Uterus (tissue), 4 donors: ENCODE results near the gene TMEM186. TPM values are rescaled to one million over a fixed set of nuclear protein-coding genes. Genes with fewer than 3 reads are reported as not detected.

ENCODE experiments used
- DNase-seq, 2 donors: peaks; one replicate each; pipeline ENCODE4 v3.0.0-alpha.2; 2019 to 2020
- H3K27ac ChIP-seq, 2 donors: fragments of 200-600 bp; sonication (generic); 1 replicate in 1 of 2; 2 replicates in 1 of 2; pipeline ENCODE4 v1.5.1; 2016 to 2018
- H3K27me3 ChIP-seq, 2 donors: fragments of 200-600 bp; sonication (generic); one replicate each; pipeline ENCODE4 v1.5.1; 2018 to 2019; ENCODE audit warnings: control low read depth in 1 of 2
- H3K36me3 ChIP-seq, 2 donors: fragments of 200-600 bp; sonication (generic); one replicate each; pipeline ENCODE4 v1.5.1; 2019; ENCODE audit warnings: control low read depth in 1 of 2
- H3K4me1 ChIP-seq, 2 donors: fragments of 200-600 bp; sonication (generic); one replicate each; pipeline ENCODE4 v1.5.1; 2018 to 2019; ENCODE audit warnings: control low read depth in 1 of 2
- H3K4me3 ChIP-seq, 2 donors: fragments of 200-600 bp; sonication (generic); 1 replicate in 1 of 2; 2 replicates in 1 of 2; pipeline ENCODE4 v1.5.1; 2018 to 2019; ENCODE audit warnings: mild to moderate bottlenecking in 1 of 2
- H3K9me3 ChIP-seq, 2 donors: fragments of 200-600 bp; sonication (generic); one replicate each; pipeline ENCODE4 v1.5.1; 2019; ENCODE audit warnings: control low read depth in 1 of 2
- POLR2A ChIP-seq, 2 donors: fragments of 450-650 bp; IDR thresholded peaks; one replicate each; pipeline ENCODE4 v1.6.1; 2016; ENCODE audit warnings: antibody characterized with exemption in 2 of 2, mild to moderate bottlenecking in 1 of 2, moderate library complexity in 1 of 2
- intact Hi-C: fragments of 100-400 bp; cut with DNase I; formaldehyde crosslinking; loops from one replicate; pipeline ENCODE4 v1.15.1; 2023; ENCODE audit warnings: low total_unique reads
- total RNA-seq, 4 donors: library from RNA; depleted of rRNA in 3 of 4; stranded (reverse); fragments of >200 nt in 3 of 4; gene quantifications; one replicate each; pipeline versions ENCODE4 v1.1.0 to v1.2.4, GENCODE V29; 2014 to 2023
- TF ChIP-seq, protein P1 (sequence below), 4 experiments: fragments of 200-600 bp in 2 of 4; fragments of 450-650 bp in 2 of 4; sonication (generic) in 2 of 4; IDR thresholded peaks; one replicate each; pipeline ENCODE4 v1.5.1; 2016 to 2019; ENCODE audit warnings: antibody characterized with exemption in 4 of 4, mild to moderate bottlenecking in 2 of 4, moderate library complexity in 1 of 4
- donor health status: DM: yes; HTN: yes; CAD: no.

The TMEM186 gene
- total RNA-seq, 4 donors from 2014 or later: 6.1 to 9.1 (median 8.3) TPM

- no peaks in the 10 kb centered on the region for H3K4me1 ChIP-seq
- no peak overlapping the region for H3K27ac ChIP-seq
- intact Hi-C loops: no loop called here
- TF ChIP-seq, protein P1, sequence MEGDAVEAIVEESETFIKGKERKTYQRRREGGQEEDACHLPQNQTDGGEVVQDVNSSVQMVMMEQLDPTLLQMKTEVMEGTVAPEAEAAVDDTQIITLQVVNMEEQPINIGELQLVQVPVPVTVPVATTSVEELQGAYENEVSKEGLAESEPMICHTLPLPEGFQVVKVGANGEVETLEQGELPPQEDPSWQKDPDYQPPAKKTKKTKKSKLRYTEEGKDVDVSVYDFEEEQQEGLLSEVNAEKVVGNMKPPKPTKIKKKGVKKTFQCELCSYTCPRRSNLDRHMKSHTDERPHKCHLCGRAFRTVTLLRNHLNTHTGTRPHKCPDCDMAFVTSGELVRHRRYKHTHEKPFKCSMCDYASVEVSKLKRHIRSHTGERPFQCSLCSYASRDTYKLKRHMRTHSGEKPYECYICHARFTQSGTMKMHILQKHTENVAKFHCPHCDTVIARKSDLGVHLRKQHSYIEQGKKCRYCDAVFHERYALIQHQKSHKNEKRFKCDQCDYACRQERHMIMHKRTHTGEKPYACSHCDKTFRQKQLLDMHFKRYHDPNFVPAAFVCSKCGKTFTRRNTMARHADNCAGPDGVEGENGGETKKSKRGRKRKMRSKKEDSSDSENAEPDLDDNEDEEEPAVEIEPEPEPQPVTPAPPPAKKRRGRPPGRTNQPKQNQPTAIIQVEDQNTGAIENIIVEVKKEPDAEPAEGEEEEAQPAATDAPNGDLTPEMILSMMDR (IDR thresholded peaks at IDR 0.05): no peak
- no peak for TF ChIP-seq POLR2A (IDR thresholded peaks at IDR 0.05)
- no peak for DNase-seq
- no peak overlapping the region for H3K4me3 ChIP-seq
- H3K9me3 ChIP-seq: no peaks in the 10 kb centered on the region
- no peaks in the 10 kb centered on the region for H3K36me3 ChIP-seq
- no peaks in the 10 kb centered on the region for H3K27me3 ChIP-seq
These were observed 36.4 kb downstream of the TMEM186 start for GRCh38 chr16:8761078-8761477.

GRCh38 chr16:8760021-8760420, 37.4 kb downstream of the TMEM186 start:
- no peak overlapping the region for H3K27ac ChIP-seq
- no peaks in the 10 kb centered on the region for H3K9me3 ChIP-seq
- no peak for DNase-seq
- H3K27me3 ChIP-seq: no peaks in the 10 kb centered on the region
- no peaks in the 10 kb centered on the region for H3K36me3 ChIP-seq
- no peaks in the 10 kb centered on the region for H3K4me1 ChIP-seq
- no peak overlapping the region for H3K4me3 ChIP-seq
- intact Hi-C loops: no loop called here
- TF ChIP-seq POLR2A (IDR thresholded peaks at IDR 0.05): no peak
- TF ChIP-seq, protein P1 (IDR thresholded peaks at IDR 0.05): no peak

- TF ChIP-seq, protein P1 (IDR thresholded peaks at IDR 0.05): no peak
- no peak for TF ChIP-seq POLR2A (IDR thresholded peaks at IDR 0.05)
- intact Hi-C loops: no loop called here
- H3K4me1 ChIP-seq: no peaks in the 10 kb centered on the region
- DNase-seq: no peak
- no peak overlapping the region for H3K27ac ChIP-seq
- no peaks in the 10 kb centered on the region for H3K9me3 ChIP-seq
- H3K4me3 ChIP-seq: no peak overlapping the region
- no peaks in the 10 kb centered on the region for H3K27me3 ChIP-seq
- H3K36me3 ChIP-seq: no peaks in the 10 kb centered on the region
These were observed 39.4 kb downstream of the TMEM186 start for GRCh38 chr16:8758022-8758421.

GRCh38 chr16:8756755-8757154, 40.7 kb downstream of the TMEM186 start:
- Histone ChIP-seq H3K36me3 (no peaks in the 10 kb centered on the region), H3K4me3 (no peak overlapping the region), H3K9me3 (no peaks in the 10 kb centered on the region), H3K27ac (no peak overlapping the region), H3K4me1 (no peaks in the 10 kb centered on the region), H3K27me3 (no peaks in the 10 kb centered on the region)
- no peak for DNase-seq
- TF ChIP-seq, protein P1 (IDR thresholded peaks at IDR 0.05): no peak
- no peak for TF ChIP-seq POLR2A (IDR thresholded peaks at IDR 0.05)
- intact Hi-C loops: no loop called here

DNA sequence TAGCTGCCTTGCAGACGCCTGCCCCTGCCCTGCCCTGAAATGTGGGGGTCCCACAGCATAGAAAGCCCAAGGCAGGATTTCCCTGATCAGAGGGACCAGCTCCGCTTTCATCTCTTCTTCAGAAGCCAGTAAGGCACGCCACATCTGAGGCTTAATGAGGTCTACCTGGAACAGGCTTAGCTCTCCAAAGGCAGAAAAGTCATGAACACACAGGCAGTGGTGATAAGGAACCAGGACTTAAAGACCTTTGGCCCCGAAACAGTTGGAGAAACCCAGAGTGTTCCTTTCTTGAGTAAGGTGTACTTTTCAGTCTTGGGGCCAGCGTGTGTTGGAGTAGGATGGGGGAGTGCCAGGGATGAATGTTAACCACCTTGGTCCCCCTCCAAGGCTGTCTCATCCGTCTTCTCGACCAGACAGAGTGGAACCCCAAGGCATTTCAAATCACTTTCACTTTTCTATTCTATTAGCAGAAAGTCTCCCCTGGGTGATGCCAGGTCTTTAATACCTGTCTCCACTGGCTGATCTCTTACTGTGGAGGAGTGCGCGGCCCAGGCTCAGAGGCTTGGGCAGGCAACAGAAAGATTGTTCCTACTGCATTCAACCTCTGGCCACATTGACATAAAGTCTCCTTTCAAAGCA, 43.9 kb downstream of the TMEM186 start:
- Histone ChIP-seq H3K27me3 (no peaks in the 10 kb centered on the region), H3K4me1 (no peaks in the 10 kb centered on the region), H3K36me3 (no peaks in the 10 kb centered on the region), H3K4me3 (no peak overlapping the region), H3K27ac (no peak overlapping the region), H3K9me3 (no peaks in the 10 kb centered on the region)
- TF ChIP-seq, protein P1 (IDR thresholded peaks at IDR 0.05): no peak
- TF ChIP-seq POLR2A (IDR thresholded peaks at IDR 0.05): no peak
- no peak for DNase-seq
- intact Hi-C loops: no loop called here
